ENCODE data around the gene GNAQ.
A peak's percentile ranks its signal among the peaks of the same experiment; 100 is the strongest.

DNA sequence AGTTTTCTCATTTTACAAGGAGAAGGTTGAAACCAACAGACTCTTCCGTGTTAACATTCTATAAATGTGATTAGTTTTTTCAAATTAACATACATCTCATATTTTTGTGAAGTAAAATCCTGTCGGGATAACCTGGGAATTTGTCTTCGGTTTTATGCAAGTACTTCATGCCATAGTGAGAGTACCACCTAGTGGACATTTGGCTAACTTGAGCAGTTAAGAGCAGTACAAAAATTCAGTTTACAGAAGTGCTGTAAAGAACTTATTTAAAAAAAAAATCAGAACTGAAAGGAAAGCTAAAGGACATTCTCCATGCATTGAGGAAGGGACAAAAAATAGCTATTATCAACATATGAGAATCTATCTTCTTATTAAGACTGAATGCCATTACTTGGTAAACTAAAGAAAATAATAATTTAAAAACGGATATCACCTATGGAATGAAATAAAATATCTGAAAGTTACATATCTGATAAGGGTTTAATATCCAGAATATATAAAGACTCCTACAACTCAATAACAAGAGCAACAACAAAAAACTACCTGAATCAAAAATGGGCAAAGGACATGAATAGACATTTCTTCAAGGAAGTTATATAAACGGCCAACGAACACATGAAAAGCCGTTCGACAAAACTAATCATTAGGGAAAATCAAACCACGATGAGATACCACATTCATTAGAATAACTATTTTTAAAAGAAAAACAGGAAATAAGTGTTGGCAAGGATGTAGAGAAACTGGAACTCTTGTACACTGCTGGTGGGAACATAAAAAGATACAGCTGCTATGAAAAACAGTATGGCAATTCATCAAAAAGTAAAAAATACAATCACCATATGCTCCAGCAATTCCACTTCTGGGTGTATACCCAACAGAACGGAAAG is 266.5 kb downstream of the GNAQ start:
- TF ChIP-seq, protein P1, sequence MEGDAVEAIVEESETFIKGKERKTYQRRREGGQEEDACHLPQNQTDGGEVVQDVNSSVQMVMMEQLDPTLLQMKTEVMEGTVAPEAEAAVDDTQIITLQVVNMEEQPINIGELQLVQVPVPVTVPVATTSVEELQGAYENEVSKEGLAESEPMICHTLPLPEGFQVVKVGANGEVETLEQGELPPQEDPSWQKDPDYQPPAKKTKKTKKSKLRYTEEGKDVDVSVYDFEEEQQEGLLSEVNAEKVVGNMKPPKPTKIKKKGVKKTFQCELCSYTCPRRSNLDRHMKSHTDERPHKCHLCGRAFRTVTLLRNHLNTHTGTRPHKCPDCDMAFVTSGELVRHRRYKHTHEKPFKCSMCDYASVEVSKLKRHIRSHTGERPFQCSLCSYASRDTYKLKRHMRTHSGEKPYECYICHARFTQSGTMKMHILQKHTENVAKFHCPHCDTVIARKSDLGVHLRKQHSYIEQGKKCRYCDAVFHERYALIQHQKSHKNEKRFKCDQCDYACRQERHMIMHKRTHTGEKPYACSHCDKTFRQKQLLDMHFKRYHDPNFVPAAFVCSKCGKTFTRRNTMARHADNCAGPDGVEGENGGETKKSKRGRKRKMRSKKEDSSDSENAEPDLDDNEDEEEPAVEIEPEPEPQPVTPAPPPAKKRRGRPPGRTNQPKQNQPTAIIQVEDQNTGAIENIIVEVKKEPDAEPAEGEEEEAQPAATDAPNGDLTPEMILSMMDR (conservative IDR thresholded peaks at IDR 0.05; ENCODE audit: low read depth, low read length), result peak; percentile 78
- TF ChIP-seq EZH2phosphoT487 (IDR thresholded peaks at IDR 0.05; ENCODE audit: borderline replicate concordance, low read length) (no peak), EZH2 (IDR thresholded peaks at IDR 0.05; ENCODE audit: low read length, unreplicated experiment) (no peak)
